ENCODE results near the gene NECAB2.

The NECAB2 gene

GRCh38 chr16:83955218-83956130 lies 12.6 kb upstream of the NECAB2 start:
- peaks cover 24 to 33% of the 10 kb centered on the region in 2 experiments for H3K4me1 ChIP-seq (ENCODE audit: control insufficient read depth in 1 of 2, insufficient read depth in 1 of 2, low read depth in 1 of 2, low read length in 1 of 2)
- H3K9me3 ChIP-seq: no peaks in the 10 kb centered on the region
- no peak for TF ChIP-seq CTCF (IDR thresholded peaks at IDR 0.05)
- peaks cover 27% of the 10 kb centered on the region for H3K27me3 ChIP-seq
- H3K27ac ChIP-seq: no peak overlapping the region
- no peaks in the 10 kb centered on the region for H3K36me3 ChIP-seq
- H3K4me3 ChIP-seq (ENCODE audit: low read depth in 1 of 2, low read length in 1 of 2): no peak overlapping the region

GRCh38 chr16:83956336-83957289 lies 11.4 kb upstream of the NECAB2 start:
- Histone ChIP-seq H3K27me3 (peaks cover 27% of the 10 kb centered on the region), H3K9me3 (no peaks in the 10 kb centered on the region), H3K4me1 (ENCODE audit: control insufficient read depth in 1 of 2, insufficient read depth in 1 of 2, low read depth in 1 of 2, low read length in 1 of 2) (peaks cover 24 to 33% of the 10 kb centered on the region in 2 experiments), H3K27ac (no peak overlapping the region), H3K4me3 (ENCODE audit: low read depth in 1 of 2, low read length in 1 of 2) (no peak overlapping the region), H3K36me3 (no peaks in the 10 kb centered on the region)
- peak; percentile 88 for TF ChIP-seq CTCF (IDR thresholded peaks at IDR 0.05)

- peaks cover 27% of the 10 kb centered on the region for H3K27me3 ChIP-seq
- H3K4me3 ChIP-seq (ENCODE audit: low read depth in 1 of 2, low read length in 1 of 2): no peak overlapping the region
- H3K4me1 ChIP-seq (ENCODE audit: control insufficient read depth in 1 of 2, insufficient read depth in 1 of 2, low read depth in 1 of 2, low read length in 1 of 2): peaks cover 24 to 32% of the 10 kb centered on the region in 2 experiments
- TF ChIP-seq CTCF (IDR thresholded peaks at IDR 0.05): no peak
- H3K36me3 ChIP-seq: no peaks in the 10 kb centered on the region
- H3K9me3 ChIP-seq: no peaks in the 10 kb centered on the region
- no peak overlapping the region for H3K27ac ChIP-seq
These were observed 10.7 kb upstream of the NECAB2 start for GRCh38 chr16:83957296-83957855.

- H3K9me3 ChIP-seq: no peaks in the 10 kb centered on the region
- peaks cover 27% of the 10 kb centered on the region for H3K27me3 ChIP-seq
- no peak overlapping the region for H3K27ac ChIP-seq
- TF ChIP-seq CTCF (IDR thresholded peaks at IDR 0.05): no peak
- H3K4me1 ChIP-seq (ENCODE audit: control insufficient read depth in 1 of 2, insufficient read depth in 1 of 2, low read depth in 1 of 2, low read length in 1 of 2): peaks cover 15 to 23% of the 10 kb centered on the region in 2 experiments
- no peaks in the 10 kb centered on the region for H3K36me3 ChIP-seq
- H3K4me3 ChIP-seq (ENCODE audit: low read depth in 1 of 2, low read length in 1 of 2): no peak overlapping the region
These were observed 9.8 kb upstream of the NECAB2 start for GRCh38 chr16:83958137-83958845.

Measured in neutrophil (primary cell).